Prostate gland (tissue), 1 donor: ENCODE measurements around the gene RUBCN.

Experiments
- POLR2A ChIP-seq: fragments of 450-650 bp; IDR thresholded peaks from one replicate; pipeline ENCODE4 v1.6.1; 2016; ENCODE audit warnings: antibody characterized with exemption, mild to moderate bottlenecking
- POLR2AphosphoS5 ChIP-seq: sonication (generic); formaldehyde crosslinking; IDR thresholded peaks from one replicate; pipeline ENCODE4 v1.6.1; 2017; ENCODE audit warnings: antibody characterized with exemption

- TF ChIP-seq POLR2AphosphoS5 (no peak), POLR2A (no peak)
Measured at GRCh38 chr3:197752107-197752506, 15.4 kb upstream of the RUBCN start.
